Tibial artery (tissue), 4 donors: ENCODE results near the gene LAMC2.

Source experiments
- DNase-seq, 2 donors: peaks; one replicate each; pipeline ENCODE4 v3.0.0-alpha.2; 2019
- H3K27ac ChIP-seq, 2 donors: fragments of 200-600 bp; sonication (generic) in 1 of 2; 1 replicate in 1 of 2; 2 replicates in 1 of 2; pipeline ENCODE4 v1.5.1; 2018 to 2019; ENCODE audit warnings: mild to moderate bottlenecking in 1 of 2
- H3K27me3 ChIP-seq, 2 donors: fragments of 200-600 bp; sonication (generic) in 1 of 2; one replicate each; pipeline versions ENCODE4 v1.5.1 to v1.6.0; 2016 to 2019
- H3K36me3 ChIP-seq, 3 donors: fragments of 200-600 bp; sonication (generic) in 2 of 3; one replicate each; pipeline ENCODE4 v1.5.1; 2016 to 2019; ENCODE audit warnings: mild to moderate bottlenecking in 2 of 3
- H3K4me1 ChIP-seq, 4 donors: fragments of 200-600 bp; sonication (generic) in 2 of 4; 1 replicate in 3 of 4; 2 replicates in 1 of 4; pipeline ENCODE4 v1.5.1; 2016 to 2019
- H3K4me3 ChIP-seq, 2 donors: fragments of 200-600 bp; sonication (generic) in 1 of 2; 1 replicate in 1 of 2; 2 replicates in 1 of 2; pipeline ENCODE4 v1.5.1; 2018 to 2019; ENCODE audit warnings: mild to moderate bottlenecking in 2 of 2
- H3K9me3 ChIP-seq, 3 donors: fragments of 200-600 bp; sonication (generic) in 1 of 3; one replicate each; pipeline ENCODE4 v1.5.1; 2016 to 2019
- intact Hi-C: fragments of 100-400 bp; cut with DNase I; formaldehyde crosslinking; loops from one replicate; pipeline ENCODE4 v1.15.0; 2023; ENCODE audit warnings: low total_unique reads
- TF ChIP-seq, protein P1 (sequence below), 2 experiments: fragments of 200-600 bp in 1 of 2; fragments of 450-650 bp in 1 of 2; IDR thresholded peaks; one replicate each; pipeline ENCODE4 v1.5.1; 2017 to 2019; ENCODE audit warnings: antibody characterized with exemption in 2 of 2, mild to moderate bottlenecking in 1 of 2, moderate library complexity in 1 of 2

The LAMC2 gene

DNA sequence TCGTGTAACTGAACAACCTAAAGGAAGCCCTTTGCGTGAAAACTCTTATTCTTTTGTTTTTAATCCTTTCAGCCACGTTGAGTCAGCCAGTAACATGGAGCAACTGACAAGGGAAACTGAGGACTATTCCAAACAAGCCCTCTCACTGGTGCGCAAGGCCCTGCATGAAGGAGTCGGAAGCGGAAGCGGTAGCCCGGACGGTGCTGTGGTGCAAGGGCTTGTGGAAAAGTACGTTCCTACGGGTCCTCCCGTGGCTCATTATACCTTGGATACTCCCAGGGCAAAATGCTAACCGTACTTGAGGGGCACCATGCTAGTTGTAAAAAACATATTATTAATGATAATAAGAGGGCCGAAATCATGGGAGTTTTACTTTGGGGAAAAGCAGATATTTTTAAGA lies 49.4 kb downstream of the LAMC2 start:
- Histone ChIP-seq H3K27ac (peak overlapping the region; percentile 83 to 86), H3K36me3 (no peaks in the 10 kb centered on the region), H3K4me3 (peak overlapping the region; percentile 46 to 49), H3K27me3 (no peaks in the 10 kb centered on the region), H3K9me3 (no peaks in the 10 kb centered on the region), H3K4me1 (peaks cover 0 to 29% (median 13%) of the 10 kb centered on the region in 4 donors)
- DNase-seq = no peak
- TF ChIP-seq, protein P1, sequence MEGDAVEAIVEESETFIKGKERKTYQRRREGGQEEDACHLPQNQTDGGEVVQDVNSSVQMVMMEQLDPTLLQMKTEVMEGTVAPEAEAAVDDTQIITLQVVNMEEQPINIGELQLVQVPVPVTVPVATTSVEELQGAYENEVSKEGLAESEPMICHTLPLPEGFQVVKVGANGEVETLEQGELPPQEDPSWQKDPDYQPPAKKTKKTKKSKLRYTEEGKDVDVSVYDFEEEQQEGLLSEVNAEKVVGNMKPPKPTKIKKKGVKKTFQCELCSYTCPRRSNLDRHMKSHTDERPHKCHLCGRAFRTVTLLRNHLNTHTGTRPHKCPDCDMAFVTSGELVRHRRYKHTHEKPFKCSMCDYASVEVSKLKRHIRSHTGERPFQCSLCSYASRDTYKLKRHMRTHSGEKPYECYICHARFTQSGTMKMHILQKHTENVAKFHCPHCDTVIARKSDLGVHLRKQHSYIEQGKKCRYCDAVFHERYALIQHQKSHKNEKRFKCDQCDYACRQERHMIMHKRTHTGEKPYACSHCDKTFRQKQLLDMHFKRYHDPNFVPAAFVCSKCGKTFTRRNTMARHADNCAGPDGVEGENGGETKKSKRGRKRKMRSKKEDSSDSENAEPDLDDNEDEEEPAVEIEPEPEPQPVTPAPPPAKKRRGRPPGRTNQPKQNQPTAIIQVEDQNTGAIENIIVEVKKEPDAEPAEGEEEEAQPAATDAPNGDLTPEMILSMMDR (IDR thresholded peaks at IDR 0.05) = no peak
- intact Hi-C loops = loop anchor here (10.0 kb wide), 1 partner anchor 89 kb away; no protein-coding TSS in a partner anchor

DNA sequence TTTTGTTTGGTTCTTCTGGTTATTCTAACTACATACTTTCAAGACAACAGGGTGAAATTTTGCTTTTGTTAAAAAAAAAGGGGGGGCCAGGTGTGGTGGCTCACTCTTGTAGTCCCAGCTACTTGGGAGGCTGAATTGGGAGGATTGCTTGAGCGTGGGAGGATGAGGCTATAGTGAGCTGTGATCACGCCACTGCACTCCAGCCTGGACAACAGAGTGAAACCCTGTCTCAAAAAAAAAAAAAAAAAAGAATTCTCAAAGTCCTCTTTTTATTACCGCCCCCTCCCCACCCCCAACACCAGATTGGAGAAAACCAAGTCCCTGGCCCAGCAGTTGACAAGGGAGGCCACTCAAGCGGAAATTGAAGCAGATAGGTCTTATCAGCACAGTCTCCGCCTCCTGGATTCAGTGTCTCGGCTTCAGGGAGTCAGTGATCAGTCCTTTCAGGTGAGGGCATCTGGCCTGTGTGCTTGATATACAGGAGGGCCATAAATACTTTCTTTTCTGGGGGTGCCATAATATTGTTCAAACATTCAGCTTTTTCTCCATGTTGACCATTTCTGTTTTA lies 50.2 kb downstream of the LAMC2 start:
- no peaks in the 10 kb centered on the region for H3K27me3 ChIP-seq
- H3K27ac ChIP-seq = peak overlapping the region; percentile 83 to 86
- no peaks in the 10 kb centered on the region for H3K9me3 ChIP-seq
- intact Hi-C loops = loop anchor here (10.0 kb wide), 1 partner anchor 89 kb away; no protein-coding TSS in a partner anchor
- TF ChIP-seq, protein P1 (IDR thresholded peaks at IDR 0.05) = no peak
- H3K4me1 ChIP-seq = peaks cover 0 to 36% (median 14%) of the 10 kb centered on the region in 4 donors
- H3K4me3 ChIP-seq = no peak overlapping the region
- no peaks in the 10 kb centered on the region for H3K36me3 ChIP-seq
- DNase-seq = no peak

DNA sequence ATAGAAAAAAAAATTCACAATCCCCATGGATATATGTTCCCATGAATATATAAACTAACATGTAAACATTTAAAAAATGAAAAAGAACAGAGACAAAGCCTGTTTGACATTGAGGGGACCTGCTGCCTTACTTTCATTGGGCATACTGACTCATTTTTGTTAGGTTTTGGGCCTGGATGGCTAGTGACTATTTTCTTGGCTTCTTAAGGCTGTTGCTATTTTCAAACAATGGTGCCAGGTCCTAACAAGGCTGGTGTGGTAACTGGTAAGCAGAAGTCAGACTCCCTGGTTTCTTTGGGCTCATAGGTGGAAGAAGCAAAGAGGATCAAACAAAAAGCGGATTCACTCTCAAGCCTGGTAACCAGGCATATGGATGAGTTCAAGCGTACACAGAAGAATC lies 51.0 kb downstream of the LAMC2 start:
- intact Hi-C loops = loop anchor here (10.0 kb wide), 1 partner anchor 88 kb away; no protein-coding TSS in a partner anchor
- Histone ChIP-seq H3K4me1 (peaks cover 0 to 44% (median 20%) of the 10 kb centered on the region in 4 donors), H3K27me3 (no peaks in the 10 kb centered on the region), H3K36me3 (no peaks in the 10 kb centered on the region), H3K4me3 (no peak overlapping the region), H3K27ac (peak overlapping the region; percentile 34 to 83), H3K9me3 (no peaks in the 10 kb centered on the region)
- no peak for DNase-seq
- TF ChIP-seq, protein P1 (IDR thresholded peaks at IDR 0.05) = no peak

DNA sequence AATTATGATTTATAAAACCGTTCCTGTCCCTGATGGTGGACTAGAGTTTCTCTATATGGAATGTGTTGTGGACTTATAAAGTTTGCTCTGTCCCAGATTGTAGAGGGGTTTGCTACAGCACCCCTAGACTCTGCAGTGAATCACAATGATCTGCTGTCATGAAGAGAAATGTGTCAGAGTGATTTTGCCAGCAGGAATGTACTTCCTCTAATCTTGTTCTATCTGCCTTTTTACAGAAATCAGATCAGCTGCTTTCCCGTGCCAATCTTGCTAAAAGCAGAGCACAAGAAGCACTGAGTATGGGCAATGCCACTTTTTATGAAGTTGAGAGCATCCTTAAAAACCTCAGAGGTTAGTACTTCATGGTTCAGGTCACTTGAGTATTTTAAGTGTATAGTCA lies 52.0 kb downstream of the LAMC2 start:
- H3K27ac ChIP-seq = peak overlapping the region; percentile 5 to 34
- intact Hi-C loops = loop anchor here (10.0 kb wide), 1 partner anchor 87 kb away; no protein-coding TSS in a partner anchor
- H3K27me3 ChIP-seq = no peaks in the 10 kb centered on the region

DNA sequence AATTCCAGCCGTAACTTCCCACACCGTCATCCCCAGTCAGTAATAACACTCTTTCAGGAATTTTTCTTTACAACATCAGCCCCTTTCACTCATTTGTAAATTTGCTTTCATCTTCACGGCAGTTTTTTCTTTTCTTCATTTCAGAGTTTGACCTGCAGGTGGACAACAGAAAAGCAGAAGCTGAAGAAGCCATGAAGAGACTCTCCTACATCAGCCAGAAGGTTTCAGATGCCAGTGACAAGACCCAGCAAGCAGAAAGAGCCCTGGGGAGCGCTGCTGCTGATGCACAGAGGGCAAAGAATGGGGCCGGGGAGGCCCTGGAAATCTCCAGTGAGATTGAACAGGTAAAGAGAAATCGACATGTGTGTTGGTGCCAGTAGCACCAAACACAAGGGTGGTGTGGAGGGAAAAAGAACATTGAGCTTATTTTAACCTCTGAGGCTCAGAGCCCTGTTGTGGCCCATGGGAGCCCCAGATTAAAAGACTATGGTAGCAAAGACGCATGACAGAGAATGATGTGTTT lies 53.2 kb downstream of the LAMC2 start:
- TF ChIP-seq, protein P1 (IDR thresholded peaks at IDR 0.05) = no peak
- DNase-seq = no peak
- Histone ChIP-seq H3K4me1 (peaks cover 0 to 60% (median 33%) of the 10 kb centered on the region in 4 donors), H3K9me3 (no peaks in the 10 kb centered on the region), H3K36me3 (no peaks in the 10 kb centered on the region), H3K27ac (peak overlapping the region in 1 of 2 donors; percentile 75), H3K4me3 (no peak overlapping the region), H3K27me3 (no peaks in the 10 kb centered on the region)
- intact Hi-C loops = loop anchor here (10.0 kb wide), 1 partner anchor 86 kb away; no protein-coding TSS in a partner anchor

More for the DNA sequence above, 52.0 kb downstream of the LAMC2 start:
- TF ChIP-seq, protein P1 (IDR thresholded peaks at IDR 0.05) = no peak
- no peaks in the 10 kb centered on the region for H3K36me3 ChIP-seq
- no peak overlapping the region for H3K4me3 ChIP-seq
- H3K4me1 ChIP-seq = peaks cover 0 to 54% (median 29%) of the 10 kb centered on the region in 4 donors
- no peak for DNase-seq
- no peaks in the 10 kb centered on the region for H3K9me3 ChIP-seq
